GM12875 (cell line): ENCODE results near the gene FNDC3B.

Source experiments
- H3K4me3 ChIP-seq: one replicate; pipeline ENCODE4 v1.5.1; 2011; ENCODE audit warnings: low read depth, low read length, control low read depth
- CTCF ChIP-seq: IDR thresholded peaks from 2 replicates; pipeline ENCODE4 v1.5.1; 2011; ENCODE audit warnings: low read depth, mild to moderate bottlenecking, control low read depth, inconsistent platforms, low read length, moderate library complexity, borderline replicate concordance; ENCODE audit not compliant: insufficient read depth

FNDC3B gene

GRCh38 chr3:172047567-172048115, 8.3 kb downstream of the FNDC3B start:
- TF ChIP-seq CTCF: no peak
- H3K4me3 ChIP-seq: no peak overlapping the region

GRCh38 chr3:172048599-172048998, 9.2 kb downstream of the FNDC3B start:
- no peak for TF ChIP-seq CTCF
- no peak overlapping the region for H3K4me3 ChIP-seq

- H3K4me3 ChIP-seq: no peak overlapping the region
- no peak for TF ChIP-seq CTCF
These were observed 12.1 kb downstream of the FNDC3B start for GRCh38 chr3:172051310-172051956.

GRCh38 chr3:172051957-172052354, 12.6 kb downstream of the FNDC3B start:
- TF ChIP-seq CTCF: no peak
- H3K4me3 ChIP-seq: no peak overlapping the region

GRCh38 chr3:172052405-172052804, 13.0 kb downstream of the FNDC3B start:
- no peak overlapping the region for H3K4me3 ChIP-seq
- no peak for TF ChIP-seq CTCF

GRCh38 chr3:172054115-172054764, 14.9 kb downstream of the FNDC3B start:
- no peak overlapping the region for H3K4me3 ChIP-seq
- no peak for TF ChIP-seq CTCF

GRCh38 chr3:172056416-172056815, 17.0 kb downstream of the FNDC3B start:
- TF ChIP-seq CTCF: no peak
- H3K4me3 ChIP-seq: no peak overlapping the region
